ENCODE results near the gene TSPEAR. TPM values are rescaled to one million over a fixed set of nuclear protein-coding genes. Genes with fewer than 3 reads are reported as not detected.

The TSPEAR gene
- total RNA-seq, 4 donors from 2014 or later, result not detected

DNA sequence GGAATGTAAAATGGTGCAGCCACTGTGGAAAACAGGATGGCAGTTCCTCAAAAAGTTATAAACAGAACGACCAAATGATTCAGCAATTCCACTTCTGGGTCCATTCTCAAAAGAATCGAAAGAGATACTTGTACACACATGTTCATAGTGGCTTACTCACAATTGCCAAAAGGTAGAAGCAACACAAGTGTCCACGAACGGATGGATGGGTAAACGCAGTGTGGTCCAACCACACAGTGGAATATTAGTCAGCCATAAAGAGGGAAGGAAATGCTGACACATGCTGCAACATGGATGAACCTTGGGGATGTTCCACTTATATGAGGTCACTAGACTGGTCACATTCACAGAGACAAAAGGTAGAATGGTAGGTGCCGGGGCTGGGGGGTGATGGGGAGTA is 176.7 kb downstream of the TSPEAR start:
- in situ Hi-C loops (cut with MboI; ENCODE audit: low sequenced_read_pairs in 4 of 4), result no loop called here

DNA sequence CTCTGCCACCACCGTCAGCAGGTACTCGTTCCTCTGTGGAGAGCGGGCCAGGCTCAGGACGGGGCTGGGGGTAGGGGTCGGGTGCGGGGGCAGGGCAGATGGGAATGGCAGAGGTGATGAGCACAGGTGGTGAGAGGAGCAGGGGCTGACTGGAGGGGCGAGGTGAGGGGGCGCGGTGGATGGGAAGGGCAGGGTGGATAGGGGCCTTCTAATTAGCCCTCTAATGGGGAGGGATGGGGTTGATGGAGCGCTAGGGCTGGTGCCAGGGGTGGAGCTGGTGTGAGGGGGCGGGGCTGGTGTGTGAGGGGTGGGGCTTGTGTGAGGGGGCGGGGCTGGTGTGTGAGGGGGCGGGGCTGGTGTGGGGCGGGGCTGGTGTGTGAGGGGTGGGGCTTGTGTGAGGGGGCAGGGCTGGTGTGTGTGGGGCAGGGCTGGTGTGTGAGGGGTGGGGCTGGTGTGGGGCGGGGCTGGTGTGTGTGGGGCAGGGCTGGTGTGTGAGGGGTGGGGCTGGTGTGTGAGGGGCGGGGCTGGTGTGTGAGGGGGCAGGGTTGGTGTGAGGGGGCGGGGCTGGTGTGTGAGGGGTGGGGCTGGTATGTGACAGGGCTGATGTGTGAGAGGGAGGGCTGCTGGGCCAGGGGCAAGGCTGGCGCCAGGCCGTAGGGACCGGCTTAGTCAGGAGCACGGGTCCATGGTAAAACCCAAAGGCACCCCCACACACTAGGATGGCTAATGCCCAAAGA is 177.3 kb downstream of the TSPEAR start:
- no peak for TF ChIP-seq POLR2A (IDR thresholded peaks at IDR 0.05)
- TF ChIP-seq, protein P1, sequence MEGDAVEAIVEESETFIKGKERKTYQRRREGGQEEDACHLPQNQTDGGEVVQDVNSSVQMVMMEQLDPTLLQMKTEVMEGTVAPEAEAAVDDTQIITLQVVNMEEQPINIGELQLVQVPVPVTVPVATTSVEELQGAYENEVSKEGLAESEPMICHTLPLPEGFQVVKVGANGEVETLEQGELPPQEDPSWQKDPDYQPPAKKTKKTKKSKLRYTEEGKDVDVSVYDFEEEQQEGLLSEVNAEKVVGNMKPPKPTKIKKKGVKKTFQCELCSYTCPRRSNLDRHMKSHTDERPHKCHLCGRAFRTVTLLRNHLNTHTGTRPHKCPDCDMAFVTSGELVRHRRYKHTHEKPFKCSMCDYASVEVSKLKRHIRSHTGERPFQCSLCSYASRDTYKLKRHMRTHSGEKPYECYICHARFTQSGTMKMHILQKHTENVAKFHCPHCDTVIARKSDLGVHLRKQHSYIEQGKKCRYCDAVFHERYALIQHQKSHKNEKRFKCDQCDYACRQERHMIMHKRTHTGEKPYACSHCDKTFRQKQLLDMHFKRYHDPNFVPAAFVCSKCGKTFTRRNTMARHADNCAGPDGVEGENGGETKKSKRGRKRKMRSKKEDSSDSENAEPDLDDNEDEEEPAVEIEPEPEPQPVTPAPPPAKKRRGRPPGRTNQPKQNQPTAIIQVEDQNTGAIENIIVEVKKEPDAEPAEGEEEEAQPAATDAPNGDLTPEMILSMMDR (IDR thresholded peaks at IDR 0.05 in 4 of 5, conservative IDR thresholded peaks at IDR 0.05 in 1 of 5), result no peak
- no peak for ATAC-seq
- no peak for DNase-seq
- no peaks in the 10 kb centered on the region for H3K4me1 ChIP-seq
- H3K9me3 ChIP-seq, result no peaks in the 10 kb centered on the region
- intact Hi-C loops (cut with DNase I; ENCODE audit: low total_unique reads) (no loop called here), in situ Hi-C loops (cut with MboI; ENCODE audit: low sequenced_read_pairs in 4 of 4) (no loop called here)
- no peak overlapping the region for H3K4me3 ChIP-seq
- H3K27me3 ChIP-seq, result peaks cover 7 to 15% (median 13%) of the 10 kb centered on the region in 3 donors
- H3K36me3 ChIP-seq, result no peaks in the 10 kb centered on the region
- no peak overlapping the region for H3K27ac ChIP-seq

More for the DNA sequence above, 176.7 kb downstream of the TSPEAR start:
- Histone ChIP-seq H3K9me3 (no peaks in the 10 kb centered on the region), H3K4me3 (no peak overlapping the region), H3K27me3 (peaks cover 8 to 15% (median 13%) of the 10 kb centered on the region in 3 donors), H3K4me1 (no peaks in the 10 kb centered on the region), H3K27ac (no peak overlapping the region), H3K36me3 (no peaks in the 10 kb centered on the region)
- ATAC-seq, result no peak
- intact Hi-C loops (cut with DNase I; ENCODE audit: low total_unique reads), result no loop called here
- TF ChIP-seq, protein P1 (IDR thresholded peaks at IDR 0.05 in 4 of 5, conservative IDR thresholded peaks at IDR 0.05 in 1 of 5), result no peak
- TF ChIP-seq POLR2A (IDR thresholded peaks at IDR 0.05), result no peak
- DNase-seq, result no peak

DNA sequence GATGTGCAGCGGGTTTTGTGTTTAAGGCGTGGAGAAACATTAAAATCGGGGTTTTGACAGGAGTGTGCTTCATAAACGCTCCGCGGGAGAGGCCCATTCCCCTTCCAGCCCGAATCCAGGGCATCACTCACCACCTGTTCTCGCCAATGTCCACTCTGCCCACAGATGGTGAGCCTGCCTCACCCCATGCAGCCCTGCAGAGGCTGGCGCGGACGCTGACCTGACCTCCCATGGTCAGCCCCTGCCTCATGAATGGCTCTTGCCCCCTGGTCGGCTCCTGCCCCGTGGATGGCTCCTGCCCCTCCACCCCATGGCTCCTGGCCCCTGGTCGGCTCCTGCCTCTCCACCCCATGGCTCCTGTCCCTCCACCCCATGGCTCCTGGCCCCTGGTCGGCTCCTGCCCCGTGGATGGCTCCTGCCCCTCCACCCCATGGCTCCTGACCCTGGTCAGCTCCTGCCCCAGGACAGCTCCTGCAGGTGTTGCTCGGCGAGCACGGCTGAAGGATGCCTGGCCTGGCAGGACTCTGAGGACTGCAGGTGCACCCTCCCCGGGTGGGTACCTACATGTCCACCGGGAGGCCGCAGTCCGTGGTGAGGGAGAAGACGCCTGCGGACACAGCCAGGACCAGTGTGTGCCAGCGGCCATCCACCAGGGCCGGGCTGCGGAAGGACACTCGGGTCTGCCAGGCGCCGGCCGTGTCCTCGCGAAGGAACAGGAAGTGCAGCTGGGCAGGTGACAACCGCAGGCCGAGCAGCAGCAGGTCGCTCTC is 178.1 kb downstream of the TSPEAR start:
- TF ChIP-seq, protein P1 (IDR thresholded peaks at IDR 0.05 in 4 of 5, conservative IDR thresholded peaks at IDR 0.05 in 1 of 5), result no peak
- no peak for TF ChIP-seq POLR2A (IDR thresholded peaks at IDR 0.05)
- Histone ChIP-seq H3K4me1 (no peaks in the 10 kb centered on the region), H3K27me3 (peaks cover 6 to 13% (median 12%) of the 10 kb centered on the region in 3 donors), H3K9me3 (no peaks in the 10 kb centered on the region), H3K4me3 (no peak overlapping the region), H3K36me3 (no peaks in the 10 kb centered on the region), H3K27ac (no peak overlapping the region)
- no peak for DNase-seq
- in situ Hi-C loops (cut with MboI; ENCODE audit: low sequenced_read_pairs in 4 of 4) (no loop called here), intact Hi-C loops (cut with DNase I; ENCODE audit: low total_unique reads) (no loop called here)
- no peak for ATAC-seq

DNA sequence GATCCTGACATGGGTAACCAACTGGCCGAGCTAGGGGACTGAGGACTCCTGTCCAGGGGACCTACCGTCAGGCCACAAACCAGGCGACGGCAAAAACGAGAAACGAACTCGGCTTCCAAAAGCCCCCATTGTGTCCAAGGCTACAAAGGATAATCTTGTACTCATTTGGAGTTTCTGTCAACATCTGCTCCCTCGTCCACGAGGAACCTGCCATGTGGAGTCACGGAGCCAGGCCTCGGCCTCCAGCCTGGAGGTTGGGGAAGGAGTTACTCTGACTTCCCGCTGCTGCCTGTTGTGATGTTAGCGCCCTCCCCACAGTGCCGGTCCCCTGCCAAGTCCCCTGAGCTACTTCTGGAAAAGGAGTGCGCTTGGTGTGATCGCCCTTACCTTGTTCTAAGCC is 178.7 kb downstream of the TSPEAR start:
- Histone ChIP-seq H3K4me1 (no peaks in the 10 kb centered on the region), H3K27ac (no peak overlapping the region), H3K36me3 (no peaks in the 10 kb centered on the region), H3K9me3 (no peaks in the 10 kb centered on the region), H3K4me3 (no peak overlapping the region), H3K27me3 (peaks cover 4 to 13% (median 12%) of the 10 kb centered on the region in 3 donors)
- in situ Hi-C loops (cut with MboI; ENCODE audit: low sequenced_read_pairs in 4 of 4) (no loop called here), intact Hi-C loops (cut with DNase I; ENCODE audit: low total_unique reads) (no loop called here)
- no peak for TF ChIP-seq POLR2A (IDR thresholded peaks at IDR 0.05)
- TF ChIP-seq, protein P1 (IDR thresholded peaks at IDR 0.05 in 4 of 5, conservative IDR thresholded peaks at IDR 0.05 in 1 of 5), result no peak
- ATAC-seq (no peak), DNase-seq (no peak)

All from gastrocnemius medialis (tissue), 4 donors.